ENCODE results near the gene PRTG.

DNA sequence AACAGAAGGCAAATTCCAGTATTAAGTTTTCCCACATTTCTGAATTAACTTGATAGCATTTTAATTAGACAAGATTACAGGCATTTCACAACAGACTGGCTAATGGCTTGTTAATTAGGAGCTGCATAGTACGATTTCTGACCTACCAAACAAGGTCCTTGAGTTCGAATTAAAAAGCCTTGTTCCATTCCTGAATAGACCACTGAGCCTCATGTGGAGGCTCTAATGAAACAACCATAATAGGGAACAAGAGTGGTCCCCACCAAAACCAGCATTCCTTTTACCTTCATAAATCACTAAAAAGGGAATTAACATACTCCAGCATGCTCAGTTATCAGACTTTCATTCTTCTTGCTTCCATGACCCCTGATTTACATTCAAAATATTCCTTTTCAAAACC lies 66.4 kb downstream of the PRTG start:
- TF ChIP-seq, protein P1, sequence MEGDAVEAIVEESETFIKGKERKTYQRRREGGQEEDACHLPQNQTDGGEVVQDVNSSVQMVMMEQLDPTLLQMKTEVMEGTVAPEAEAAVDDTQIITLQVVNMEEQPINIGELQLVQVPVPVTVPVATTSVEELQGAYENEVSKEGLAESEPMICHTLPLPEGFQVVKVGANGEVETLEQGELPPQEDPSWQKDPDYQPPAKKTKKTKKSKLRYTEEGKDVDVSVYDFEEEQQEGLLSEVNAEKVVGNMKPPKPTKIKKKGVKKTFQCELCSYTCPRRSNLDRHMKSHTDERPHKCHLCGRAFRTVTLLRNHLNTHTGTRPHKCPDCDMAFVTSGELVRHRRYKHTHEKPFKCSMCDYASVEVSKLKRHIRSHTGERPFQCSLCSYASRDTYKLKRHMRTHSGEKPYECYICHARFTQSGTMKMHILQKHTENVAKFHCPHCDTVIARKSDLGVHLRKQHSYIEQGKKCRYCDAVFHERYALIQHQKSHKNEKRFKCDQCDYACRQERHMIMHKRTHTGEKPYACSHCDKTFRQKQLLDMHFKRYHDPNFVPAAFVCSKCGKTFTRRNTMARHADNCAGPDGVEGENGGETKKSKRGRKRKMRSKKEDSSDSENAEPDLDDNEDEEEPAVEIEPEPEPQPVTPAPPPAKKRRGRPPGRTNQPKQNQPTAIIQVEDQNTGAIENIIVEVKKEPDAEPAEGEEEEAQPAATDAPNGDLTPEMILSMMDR (IDR thresholded peaks at IDR 0.05 in 4 of 5, conservative IDR thresholded peaks at IDR 0.05 in 1 of 5), result no peak
- TF ChIP-seq POLR2A (IDR thresholded peaks at IDR 0.05), result no peak
